Measurements from ENCODE around the gene ADGRL2. TPM values are rescaled to one million over a fixed set of nuclear protein-coding genes. Genes with fewer than 3 reads are reported as not detected.

Gene ADGRL2
- total RNA-seq, 6 donors from 2014 or later: 21.0 to 133 (median 84.0) TPM

- WGBS, 2 donors: 82 to 87% methylated on average over 2 of the region's 2 CpGs
- H3K9me3 ChIP-seq: no peaks in the 10 kb centered on the region
- H3K27me3 ChIP-seq: no peaks in the 10 kb centered on the region
- DNase-seq (no peak), ATAC-seq (ENCODE audit: low FRiP score in 2 of 2) (no peak)
- no peak overlapping the region for H3K4me3 ChIP-seq
- H3K36me3 ChIP-seq: no peaks in the 10 kb centered on the region
- H3K27ac ChIP-seq: no peak overlapping the region
- peaks cover 0 to 21% (median 9%) of the 10 kb centered on the region in 4 donors for H3K4me1 ChIP-seq
- no peak for TF ChIP-seq POLR2A (IDR thresholded peaks at IDR 0.05)
- no peak for TF ChIP-seq EP300 (IDR thresholded peaks at IDR 0.05)
- TF ChIP-seq, protein P1, sequence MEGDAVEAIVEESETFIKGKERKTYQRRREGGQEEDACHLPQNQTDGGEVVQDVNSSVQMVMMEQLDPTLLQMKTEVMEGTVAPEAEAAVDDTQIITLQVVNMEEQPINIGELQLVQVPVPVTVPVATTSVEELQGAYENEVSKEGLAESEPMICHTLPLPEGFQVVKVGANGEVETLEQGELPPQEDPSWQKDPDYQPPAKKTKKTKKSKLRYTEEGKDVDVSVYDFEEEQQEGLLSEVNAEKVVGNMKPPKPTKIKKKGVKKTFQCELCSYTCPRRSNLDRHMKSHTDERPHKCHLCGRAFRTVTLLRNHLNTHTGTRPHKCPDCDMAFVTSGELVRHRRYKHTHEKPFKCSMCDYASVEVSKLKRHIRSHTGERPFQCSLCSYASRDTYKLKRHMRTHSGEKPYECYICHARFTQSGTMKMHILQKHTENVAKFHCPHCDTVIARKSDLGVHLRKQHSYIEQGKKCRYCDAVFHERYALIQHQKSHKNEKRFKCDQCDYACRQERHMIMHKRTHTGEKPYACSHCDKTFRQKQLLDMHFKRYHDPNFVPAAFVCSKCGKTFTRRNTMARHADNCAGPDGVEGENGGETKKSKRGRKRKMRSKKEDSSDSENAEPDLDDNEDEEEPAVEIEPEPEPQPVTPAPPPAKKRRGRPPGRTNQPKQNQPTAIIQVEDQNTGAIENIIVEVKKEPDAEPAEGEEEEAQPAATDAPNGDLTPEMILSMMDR (IDR thresholded peaks at IDR 0.05): no peak
- no peak for TF ChIP-seq POLR2AphosphoS5 (IDR thresholded peaks at IDR 0.05)
These were observed 46.3 kb downstream of the ADGRL2 start for GRCh38 chr1:81847063-81847462.

GRCh38 chr1:81848880-81849682 is 48.3 kb downstream of the ADGRL2 start:
- no peak for DNase-seq
- no peaks in the 10 kb centered on the region for H3K27me3 ChIP-seq
- no peak for ATAC-seq (ENCODE audit: low FRiP score in 2 of 2)
- H3K4me3 ChIP-seq: no peak overlapping the region
- no peak overlapping the region for H3K27ac ChIP-seq
- peaks cover 0 to 21% (median 9%) of the 10 kb centered on the region in 4 donors for H3K4me1 ChIP-seq
- no peaks in the 10 kb centered on the region for H3K36me3 ChIP-seq
- TF ChIP-seq, protein P1 (IDR thresholded peaks at IDR 0.05): no peak
- TF ChIP-seq POLR2AphosphoS5 (IDR thresholded peaks at IDR 0.05) (no peak), EP300 (IDR thresholded peaks at IDR 0.05) (no peak), POLR2A (IDR thresholded peaks at IDR 0.05) (no peak)
- 57 to 61% methylated on average over 5 of the region's 5 CpGs for WGBS, 2 donors
- no peaks in the 10 kb centered on the region for H3K9me3 ChIP-seq

DNA sequence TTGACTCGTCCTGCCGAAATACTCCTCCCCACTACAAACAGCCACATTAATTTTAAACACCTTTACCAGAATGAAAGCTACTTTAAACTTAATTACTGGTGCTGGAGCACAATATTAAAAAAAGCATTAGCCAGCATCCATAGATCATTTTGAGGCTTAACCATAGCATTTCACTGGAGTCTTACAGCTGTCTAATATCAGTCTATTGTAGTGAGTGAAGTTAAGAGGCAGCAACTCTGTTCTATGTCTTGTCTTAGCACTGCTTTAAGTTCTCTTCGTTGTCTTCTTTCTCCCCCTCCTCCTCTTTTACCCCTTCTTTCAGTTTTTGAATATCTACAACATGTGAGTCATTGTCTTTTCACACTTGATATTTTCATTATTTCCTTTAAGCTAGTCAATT is 49.3 kb downstream of the ADGRL2 start:
- Histone ChIP-seq H3K36me3 (no peaks in the 10 kb centered on the region), H3K27me3 (no peaks in the 10 kb centered on the region), H3K9me3 (no peaks in the 10 kb centered on the region), H3K4me3 (no peak overlapping the region), H3K4me1 (peaks cover 0 to 21% (median 9%) of the 10 kb centered on the region in 4 donors), H3K27ac (no peak overlapping the region)
- DNase-seq (no peak), ATAC-seq (ENCODE audit: low FRiP score in 2 of 2) (no peak)
- TF ChIP-seq EP300 (IDR thresholded peaks at IDR 0.05): no peak
- TF ChIP-seq, protein P1 (IDR thresholded peaks at IDR 0.05): no peak
- TF ChIP-seq POLR2AphosphoS5 (IDR thresholded peaks at IDR 0.05): no peak
- no peak for TF ChIP-seq POLR2A (IDR thresholded peaks at IDR 0.05)
- 80 to 84% methylated on average over 3 of the region's 3 CpGs for WGBS, 2 donors

- H3K4me3 ChIP-seq: no peak overlapping the region
- H3K27ac ChIP-seq: no peak overlapping the region
- no peaks in the 10 kb centered on the region for H3K9me3 ChIP-seq
- TF ChIP-seq POLR2A (IDR thresholded peaks at IDR 0.05): no peak
- TF ChIP-seq POLR2AphosphoS5 (IDR thresholded peaks at IDR 0.05): no peak
- TF ChIP-seq, protein P1 (IDR thresholded peaks at IDR 0.05): no peak
- TF ChIP-seq EP300 (IDR thresholded peaks at IDR 0.05): no peak
- no peak for ATAC-seq (ENCODE audit: low FRiP score in 2 of 2)
- H3K27me3 ChIP-seq: no peaks in the 10 kb centered on the region
- H3K36me3 ChIP-seq: no peaks in the 10 kb centered on the region
- no peak for DNase-seq
- H3K4me1 ChIP-seq: peaks cover 0 to 21% (median 11%) of the 10 kb centered on the region in 4 donors
These were observed 49.8 kb downstream of the ADGRL2 start for GRCh38 chr1:81850495-81850894.

DNA sequence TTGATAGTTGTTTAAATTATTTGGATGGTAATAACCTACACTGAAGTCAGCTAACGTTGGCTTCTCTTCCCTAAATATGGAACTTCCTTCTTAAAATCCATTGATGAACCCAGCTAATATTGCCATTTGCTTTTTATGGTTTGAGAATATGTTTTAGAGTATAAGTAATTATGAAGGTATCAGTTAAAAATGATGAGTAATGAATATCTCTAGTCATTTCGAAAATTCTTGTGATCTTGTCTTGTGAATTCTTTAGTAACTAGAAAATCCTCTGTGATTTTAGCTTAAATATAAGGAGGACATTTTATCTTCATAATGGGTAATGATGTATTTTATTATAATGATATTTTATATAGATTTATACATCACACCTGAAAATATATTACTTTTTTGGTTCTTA is 50.5 kb downstream of the ADGRL2 start:
- no peaks in the 10 kb centered on the region for H3K27me3 ChIP-seq
- TF ChIP-seq POLR2AphosphoS5 (IDR thresholded peaks at IDR 0.05) (no peak), EP300 (IDR thresholded peaks at IDR 0.05) (no peak), POLR2A (IDR thresholded peaks at IDR 0.05) (no peak)
- TF ChIP-seq, protein P1 (IDR thresholded peaks at IDR 0.05): no peak
- H3K36me3 ChIP-seq: no peaks in the 10 kb centered on the region
- H3K9me3 ChIP-seq: no peaks in the 10 kb centered on the region
- H3K27ac ChIP-seq: no peak overlapping the region
- peaks cover 0 to 21% (median 11%) of the 10 kb centered on the region in 4 donors for H3K4me1 ChIP-seq
- 73 to 75% methylated on average over 2 of the region's 2 CpGs for WGBS, 2 donors
- no peak overlapping the region for H3K4me3 ChIP-seq
- ATAC-seq (ENCODE audit: low FRiP score in 2 of 2) (no peak), DNase-seq (no peak)
